ENCODE measurements around the gene PPP2R5B.
A peak's percentile ranks its signal among the peaks of the same experiment; 100 is the strongest.

PPP2R5B gene

GRCh38 chr11:64923944-64924909, at the start of gene PPP2R5B:
Gene PPP2R5B (plus strand): TSS chr11:64924689. CDS start chr11:64925735, 1,046 bp downstream.
- peak; percentile 93 for DNase-seq (ENCODE audit: low read depth)

GRCh38 chr11:64875369-64876228, 48.9 kb upstream of the PPP2R5B start:
- no peak for DNase-seq (ENCODE audit: low read depth)

DNA sequence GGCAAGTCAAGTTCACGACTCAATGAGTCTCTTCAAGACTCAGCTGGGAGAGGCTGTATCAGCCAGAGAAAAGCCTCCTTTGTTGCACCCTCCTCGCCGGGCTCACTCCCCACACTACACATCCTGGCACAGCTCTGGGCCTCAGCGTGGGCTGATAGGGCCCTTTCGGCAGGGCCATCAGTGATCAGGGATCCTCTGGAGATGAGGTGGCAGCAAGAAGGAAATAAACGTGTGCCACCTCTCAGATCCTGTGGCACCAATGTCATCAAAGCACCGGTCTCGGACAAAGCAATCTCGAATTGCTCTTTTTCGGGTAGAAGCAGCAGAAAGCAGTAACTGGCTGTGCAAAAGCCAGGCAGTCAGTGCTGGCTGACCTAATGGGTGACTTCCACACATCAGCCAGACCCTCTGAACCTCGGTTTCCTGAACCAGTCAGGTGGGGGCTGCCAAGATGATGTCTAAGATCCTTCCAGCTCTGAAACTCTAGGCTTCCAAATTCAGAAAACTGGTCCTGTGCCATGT, 48.2 kb upstream of the PPP2R5B start:
- no peak for DNase-seq (ENCODE audit: low read depth)

GRCh38 chr11:64876835-64877341, 47.6 kb upstream of the PPP2R5B start:
- DNase-seq (ENCODE audit: low read depth), result no peak

- DNase-seq (ENCODE audit: low read depth), result no peak
Observed at GRCh38 chr11:64877390-64878222, 46.9 kb upstream of the PPP2R5B start.

DNA sequence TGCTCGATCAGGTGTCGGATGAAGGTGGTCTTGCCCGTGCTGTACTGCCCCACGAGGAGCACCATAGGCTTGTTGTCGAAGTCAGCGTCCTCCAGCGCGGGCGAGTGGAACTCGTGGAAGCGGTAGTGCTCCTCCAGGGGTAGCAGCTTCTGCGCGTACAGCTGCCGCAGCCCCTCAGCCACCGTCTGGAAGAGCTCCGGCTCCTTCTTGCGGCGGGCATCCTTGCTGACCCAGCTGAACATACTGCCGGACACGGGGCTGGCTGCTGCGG, 46.3 kb upstream of the PPP2R5B start:
- no peak for DNase-seq (ENCODE audit: low read depth)

GRCh38 chr11:64878494-64879243, 45.8 kb upstream of the PPP2R5B start, which contains the start of gene EHD1:
Gene EHD1 (minus strand): TSS chr11:64878621. CDS start chr11:64878464, 157 bp downstream.
- peak; percentile 92 for DNase-seq (ENCODE audit: low read depth)

- DNase-seq (ENCODE audit: low read depth), result no peak
Observed at GRCh38 chr11:64879244-64879900, 45.1 kb upstream of the PPP2R5B start.

- no peak for DNase-seq (ENCODE audit: low read depth)
Observed at GRCh38 chr11:64880240-64881001, 44.1 kb upstream of the PPP2R5B start.

DNA sequence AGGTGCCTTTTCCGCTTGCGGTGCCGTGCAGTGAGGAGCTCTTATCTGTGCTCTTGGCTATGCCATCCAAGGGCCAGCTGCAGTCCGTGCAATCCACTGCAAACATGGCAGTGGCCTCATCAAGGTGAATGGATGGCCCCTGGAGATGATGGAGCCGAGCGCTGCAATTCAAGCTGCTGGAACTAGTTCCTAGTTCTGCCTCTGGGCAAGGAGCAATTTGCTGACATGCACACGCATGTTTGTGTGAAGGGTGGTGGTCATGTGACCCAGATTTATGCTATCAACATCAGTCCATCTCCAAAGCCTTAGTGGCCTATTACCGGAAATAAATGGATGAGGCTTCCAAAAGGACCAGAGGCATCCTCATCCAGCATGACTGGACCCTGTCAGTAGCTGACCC, 43.0 kb upstream of the PPP2R5B start:
- no peak for DNase-seq (ENCODE audit: low read depth)

GRCh38 chr11:64882243-64882642, 42.2 kb upstream of the PPP2R5B start:
- peak; percentile 38 for DNase-seq (ENCODE audit: low read depth)

DNA sequence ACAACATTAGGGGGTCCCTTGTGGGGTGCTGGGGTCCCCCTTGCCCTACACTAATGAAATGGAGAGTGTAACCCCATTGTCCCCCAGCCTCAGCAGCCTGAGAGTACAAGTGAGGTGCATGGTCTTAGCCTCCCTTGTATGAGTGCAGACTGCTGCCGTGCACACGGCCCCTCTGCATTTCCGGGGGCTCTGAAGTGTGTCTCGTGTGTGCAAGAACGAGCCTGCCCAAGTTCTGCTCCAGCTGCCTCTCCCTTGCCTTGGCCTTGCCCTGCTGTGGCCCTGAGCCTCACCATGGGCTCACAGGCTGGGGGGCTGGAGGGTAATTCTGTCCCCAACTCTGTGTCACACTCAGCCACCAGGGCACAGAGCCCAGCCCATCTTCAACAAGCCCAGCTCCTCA, 40.9 kb upstream of the PPP2R5B start:
- no peak for DNase-seq (ENCODE audit: low read depth)

GRCh38 chr11:64884019-64884418, 40.5 kb upstream of the PPP2R5B start:
- DNase-seq (ENCODE audit: low read depth), result no peak

- DNase-seq (ENCODE audit: low read depth), result peak; percentile 97
Observed at GRCh38 chr11:64885367-64886286, 38.9 kb upstream of the PPP2R5B start.

DNA sequence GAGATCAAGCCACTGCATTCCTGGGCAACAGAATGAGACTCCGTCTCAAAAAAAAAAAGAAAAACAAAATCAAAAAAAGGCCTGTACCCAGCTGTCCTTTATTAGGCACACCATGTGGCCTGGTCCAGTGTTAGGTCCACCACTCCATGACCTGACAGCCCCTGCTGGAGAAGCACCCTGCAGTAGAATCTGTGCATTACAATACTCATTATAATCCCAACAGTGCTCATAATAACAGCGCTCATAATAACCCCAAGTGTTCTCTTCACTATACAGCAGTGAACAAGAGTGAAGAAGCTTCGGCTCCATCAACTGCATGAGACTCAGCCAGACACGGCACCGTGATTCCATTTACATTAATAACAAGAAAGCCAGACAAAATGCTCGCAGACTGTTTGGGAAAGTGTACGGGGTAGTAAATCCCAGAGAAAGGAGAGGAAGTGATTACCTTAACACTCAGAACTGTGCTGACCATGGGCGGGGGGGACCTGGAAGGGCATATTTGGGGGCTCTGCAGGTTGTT, 37.2 kb upstream of the PPP2R5B start:
- DNase-seq (ENCODE audit: low read depth), result no peak

DNA sequence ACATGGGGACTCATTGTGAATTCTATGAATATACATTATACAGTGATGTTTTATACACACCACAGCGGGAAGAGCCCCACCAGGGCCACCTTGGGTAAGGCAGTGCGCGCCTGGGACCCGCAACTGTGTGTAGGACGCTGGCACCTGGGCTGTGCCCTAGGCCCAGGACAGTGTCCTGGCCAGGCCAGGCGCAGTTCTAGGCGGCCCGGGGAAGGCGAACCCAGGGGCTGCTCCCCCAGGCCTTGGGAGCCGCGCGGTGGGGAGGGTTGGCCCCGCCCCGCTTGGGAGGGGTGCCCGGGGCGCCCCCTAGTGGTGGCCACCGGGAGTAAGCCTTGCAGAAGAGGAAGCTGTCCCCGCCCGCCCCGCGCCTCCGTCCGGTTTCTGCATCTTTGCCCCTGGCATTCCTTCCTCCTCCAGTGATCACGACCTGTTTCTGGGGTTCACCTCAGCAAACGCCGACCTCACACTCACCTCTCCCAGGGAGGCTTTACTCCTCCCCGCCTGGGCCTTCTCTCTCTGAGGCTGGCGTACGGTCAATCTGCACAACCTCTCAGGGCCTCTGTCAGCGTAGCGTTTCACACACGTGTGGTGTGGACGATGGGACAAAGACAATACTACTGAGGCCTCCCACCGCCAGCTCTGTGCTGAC, 36.6 kb upstream of the PPP2R5B start:
- no peak for DNase-seq (ENCODE audit: low read depth)

DNA sequence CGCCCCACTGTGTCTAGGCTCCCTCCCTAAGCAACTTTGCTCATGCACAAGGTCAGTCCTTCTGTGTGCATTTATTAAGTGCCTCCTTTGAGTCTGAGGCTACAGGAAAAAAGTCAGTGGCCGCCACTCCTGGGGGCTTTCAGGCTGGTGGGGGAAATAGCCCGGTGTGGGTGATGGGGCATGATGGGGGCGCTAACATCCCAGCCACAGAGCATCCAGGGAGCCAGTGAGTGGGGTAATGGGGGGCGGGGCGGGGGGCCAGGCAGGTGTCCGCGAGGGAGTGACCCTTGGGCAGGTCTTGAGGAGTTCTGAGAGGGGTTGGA, 36.1 kb upstream of the PPP2R5B start:
- DNase-seq (ENCODE audit: low read depth), result no peak

Data from amniotic epithelial cell (primary cell).